HCT116 (cell line): Measurements from ENCODE around the gene FLYWCH1. TPM values are rescaled to one million over a fixed set of nuclear protein-coding genes. Genes with fewer than 3 reads are reported as not detected.

Experiments
- ATAC-seq: fragments of 200-7000 bp; cut with Tn5 transposase; 2 replicates; pipeline ENCODE4 v1.9.1; 2020; ENCODE audit warnings: mild to moderate bottlenecking, moderate library complexity
- BruUV-seq: library from RNA; stranded (reverse); fragments of 400-500 nt; replicated peaks from 2 replicates; lab custom pipeline; 2021; lab: Mats Ljungman, UMichigan
- CTCF ChIA-PET: fragments of 300-600 bp; sonication (Branson Sonifier 250); formaldehyde crosslinking; loops from one replicate; lab custom pipeline; 2021; ENCODE audit warnings: antibody characterized with exemption; lab: Charles Lee
- POLR2A ChIA-PET: fragments of 300-600, 350-600 bp; sonication (Branson Sonifier 250); formaldehyde crosslinking; loops from one replicate; lab custom pipeline; 2021; ENCODE audit warnings: antibody characterized with exemption; lab: Charles Lee
- RAD21 ChIA-PET, 2 experiments: fragments of 300-600 bp; sonication (Branson Sonifier 250); formaldehyde crosslinking; loops; one replicate each; lab custom pipeline; 2023; ENCODE audit warnings: low total read pairs in 2 of 2; ENCODE audit not compliant: uncharacterized antibody in 2 of 2, unreplicated experiment in 2 of 2, low non-redundant PET in 1 of 2; lab: Charles Lee
- DNase-seq: peaks from one replicate; pipeline ENCODE4 v3.0.0-alpha.2; 2010; ENCODE audit warnings: low read depth, low spot score
- H2AFZ ChIP-seq: fragments of 200-600 bp; shearing (Covaris generic), sonication (generic); 2 replicates; pipeline ENCODE4 v1.6.1; 2017; ENCODE audit warnings: low read depth, mixed run types, mixed read lengths, antibody characterized with exemption, low read length; ENCODE audit not compliant: poor library complexity, severe bottlenecking
- H3K27ac ChIP-seq: 2 replicates; pipeline ENCODE4 v1.5.1; 2012; ENCODE audit warnings: low read depth, low read length
- H3K27me3 ChIP-seq: fragments of 200-600 bp; sonication (generic); 2 replicates; pipeline ENCODE4 v1.6.1; 2016; ENCODE audit warnings: mixed run types, low read length, mixed read lengths; ENCODE audit not compliant: insufficient read depth
- H3K36me3 ChIP-seq, 2 experiments: fragments of 200-500 bp in 1 of 2; fragments of 200-600 bp in 1 of 2; sonication (Bioruptor generic) in 1 of 2; sonication (generic) in 1 of 2; 2 replicates each; pipeline versions ENCODE4 v1.5.1 to v1.6.1; 2014 to 2016; ENCODE audit warnings: low read length in 2 of 2, inconsistent platforms in 1 of 2, mixed read lengths in 1 of 2, mixed run types in 1 of 2; ENCODE audit not compliant: insufficient read depth in 2 of 2, control insufficient read depth in 1 of 2
- H3K4me1 ChIP-seq, 2 experiments: fragments of 200-600 bp in 1 of 2; sonication (generic) in 1 of 2; 2 replicates each; pipeline versions ENCODE4 v1.5.1 to v1.6.1; 2012 to 2017; ENCODE audit warnings: low read length in 2 of 2, inconsistent platforms in 1 of 2, mild to moderate bottlenecking in 1 of 2, mixed read lengths in 1 of 2, mixed run types in 1 of 2, moderate library complexity in 1 of 2; ENCODE audit not compliant: insufficient read depth in 2 of 2, control insufficient read depth in 1 of 2
- H3K4me2 ChIP-seq: fragments of 200-600 bp; sonication (generic); 2 replicates; pipeline ENCODE4 v1.6.1; 2017; ENCODE audit warnings: mixed run types, low read length, mixed read lengths
- H3K4me3 ChIP-seq, 2 experiments: fragments of 200-600 bp in 1 of 2; sonication (generic) in 1 of 2; replicated peaks in 1 of 2; 2 replicates each; pipeline ENCODE4 v1.5.1; 2011 to 2016; ENCODE audit warnings: low read length in 2 of 2, control low read depth in 1 of 2, low read depth in 1 of 2, mild to moderate bottlenecking in 1 of 2, mixed read lengths in 1 of 2, mixed run types in 1 of 2
- H3K79me2 ChIP-seq: fragments of 200-600 bp; sonication (generic); 2 replicates; pipeline ENCODE4 v1.6.1; 2017; ENCODE audit warnings: mild to moderate bottlenecking, mixed run types, low read length, moderate library complexity, mixed read lengths; ENCODE audit not compliant: insufficient read depth
- H3K9ac ChIP-seq: fragments of 200-600 bp; sonication (generic); 2 replicates; pipeline ENCODE4 v1.6.1; 2016; ENCODE audit warnings: low read length, mixed read lengths
- H3K9me2 ChIP-seq: fragments of 200-600 bp; sonication (generic), shearing (Covaris generic); 2 replicates; pipeline ENCODE4 v1.6.1; 2017; ENCODE audit warnings: mixed run types, mild to moderate bottlenecking, moderate library complexity; ENCODE audit not compliant: insufficient read depth
- H3K9me3 ChIP-seq, 2 experiments: fragments of 200-500 bp in 1 of 2; fragments of 200-600 bp in 1 of 2; sonication (Bioruptor generic) in 1 of 2; sonication (generic) in 1 of 2; 2 replicates each; pipeline ENCODE4 v1.6.1; 2014 to 2017; ENCODE audit warnings: low read length in 2 of 2, mixed read lengths in 2 of 2, inconsistent platforms in 1 of 2, low read depth in 1 of 2, mild to moderate bottlenecking in 1 of 2, mixed run types in 1 of 2, moderate library complexity in 1 of 2; ENCODE audit not compliant: control insufficient read depth in 1 of 2, insufficient read depth in 1 of 2
- H4K20me1 ChIP-seq: fragments of 200-600 bp; sonication (generic), shearing (Covaris generic); 2 replicates; pipeline ENCODE4 v1.6.1; 2017; ENCODE audit warnings: mixed run types, mild to moderate bottlenecking, moderate library complexity; ENCODE audit not compliant: insufficient read depth
- SP1 ChIP-seq: IDR thresholded peaks from 2 replicates; pipeline ENCODE4 v1.6.1; 2012; ENCODE audit warnings: low read depth
- TCF7L2 ChIP-seq: IDR thresholded peaks from 2 replicates; pipeline ENCODE4 v1.7.0; 2011; ENCODE audit warnings: borderline replicate concordance, inconsistent platforms; ENCODE audit not compliant: insufficient read depth, insufficient read length; ENCODE audit errors: extremely low read depth
- intact Hi-C: fragments of 100-400 bp; cut with micrococcal nuclease; formaldehyde crosslinking; loops from 2 replicates; pipeline ENCODE4 v1.10.0; 2022
- total RNA-seq: library from RNA; stranded (reverse); gene quantifications from one replicate; pipeline ENCODE4 v1.2.1, GENCODE V29; 2021; ENCODE audit not compliant: unreplicated experiment
- TF ChIP-seq, protein P1 (sequence below): IDR thresholded peaks from 2 replicates; pipeline ENCODE4 v1.6.1; 2012; ENCODE audit warnings: low read depth
- TF ChIP-seq, protein P2 (sequence below), 3 experiments: fragments of 200-600 bp in 1 of 3; sonication (generic) in 1 of 3; IDR thresholded peaks in 2 of 3; conservative IDR thresholded peaks in 1 of 3; 2 replicates each; pipeline ENCODE4 v1.5.1; 2012 to 2017; ENCODE audit warnings: low read depth in 2 of 3, low read length in 2 of 3, antibody characterized with exemption in 1 of 3, borderline replicate concordance in 1 of 3, control low read depth in 1 of 3, mild to moderate bottlenecking in 1 of 3, mixed read lengths in 1 of 3, mixed run types in 1 of 3, moderate library complexity in 1 of 3; ENCODE audit not compliant: insufficient read depth in 1 of 3
- TF ChIP-seq, protein P3 (sequence below): IDR thresholded peaks from 2 replicates; pipeline ENCODE4 v1.6.1; 2011; ENCODE audit warnings: mild to moderate bottlenecking, low read length, moderate library complexity; ENCODE audit not compliant: insufficient replicate concordance; ENCODE audit errors: extremely low read depth

FLYWCH1 gene
- total RNA-seq, 1 experiment from 2014 or later, result 66.6 TPM

DNA sequence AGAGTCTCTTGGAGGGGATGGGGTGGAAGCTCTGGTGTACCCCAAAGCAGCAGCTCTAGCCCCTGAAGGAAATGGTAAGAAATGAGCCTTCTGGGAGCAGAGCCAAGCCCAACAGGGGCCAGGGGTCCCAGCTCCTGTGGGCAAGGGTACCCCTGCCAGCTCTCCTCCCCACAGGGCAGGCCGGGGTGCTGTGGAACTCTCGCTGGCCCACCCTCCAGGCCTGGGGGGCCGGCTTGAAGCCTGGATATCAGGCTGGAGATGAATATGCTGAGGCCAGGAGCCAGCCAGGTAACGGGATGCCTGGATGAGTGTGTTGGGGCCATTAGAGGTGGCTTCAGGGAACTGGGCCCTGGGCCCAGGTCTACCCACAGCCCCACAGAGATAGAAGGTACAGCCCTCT is 88.8 kb downstream of the FLYWCH1 start:
- Histone ChIP-seq H4K20me1 (no peaks in the 10 kb centered on the region), H3K9ac (no peak overlapping the region), H3K4me2 (no peak overlapping the region), H3K27me3 (no peaks in the 10 kb centered on the region), H3K79me2 (no peaks in the 10 kb centered on the region), H3K9me3 (no peaks in the 10 kb centered on the region), H3K27ac (no peak overlapping the region), H3K4me1 (peaks cover 3 to 17% of the 10 kb centered on the region in 2 experiments; a peak in 3 of 4 replicates), H3K9me2 (no peaks in the 10 kb centered on the region), H3K4me3 (no peak overlapping the region), H2AFZ (no peak overlapping the region), H3K36me3 (no peaks in the 10 kb centered on the region)
- TF ChIP-seq TCF7L2 (no peak), SP1 (no peak)
- TF ChIP-seq, protein P1, sequence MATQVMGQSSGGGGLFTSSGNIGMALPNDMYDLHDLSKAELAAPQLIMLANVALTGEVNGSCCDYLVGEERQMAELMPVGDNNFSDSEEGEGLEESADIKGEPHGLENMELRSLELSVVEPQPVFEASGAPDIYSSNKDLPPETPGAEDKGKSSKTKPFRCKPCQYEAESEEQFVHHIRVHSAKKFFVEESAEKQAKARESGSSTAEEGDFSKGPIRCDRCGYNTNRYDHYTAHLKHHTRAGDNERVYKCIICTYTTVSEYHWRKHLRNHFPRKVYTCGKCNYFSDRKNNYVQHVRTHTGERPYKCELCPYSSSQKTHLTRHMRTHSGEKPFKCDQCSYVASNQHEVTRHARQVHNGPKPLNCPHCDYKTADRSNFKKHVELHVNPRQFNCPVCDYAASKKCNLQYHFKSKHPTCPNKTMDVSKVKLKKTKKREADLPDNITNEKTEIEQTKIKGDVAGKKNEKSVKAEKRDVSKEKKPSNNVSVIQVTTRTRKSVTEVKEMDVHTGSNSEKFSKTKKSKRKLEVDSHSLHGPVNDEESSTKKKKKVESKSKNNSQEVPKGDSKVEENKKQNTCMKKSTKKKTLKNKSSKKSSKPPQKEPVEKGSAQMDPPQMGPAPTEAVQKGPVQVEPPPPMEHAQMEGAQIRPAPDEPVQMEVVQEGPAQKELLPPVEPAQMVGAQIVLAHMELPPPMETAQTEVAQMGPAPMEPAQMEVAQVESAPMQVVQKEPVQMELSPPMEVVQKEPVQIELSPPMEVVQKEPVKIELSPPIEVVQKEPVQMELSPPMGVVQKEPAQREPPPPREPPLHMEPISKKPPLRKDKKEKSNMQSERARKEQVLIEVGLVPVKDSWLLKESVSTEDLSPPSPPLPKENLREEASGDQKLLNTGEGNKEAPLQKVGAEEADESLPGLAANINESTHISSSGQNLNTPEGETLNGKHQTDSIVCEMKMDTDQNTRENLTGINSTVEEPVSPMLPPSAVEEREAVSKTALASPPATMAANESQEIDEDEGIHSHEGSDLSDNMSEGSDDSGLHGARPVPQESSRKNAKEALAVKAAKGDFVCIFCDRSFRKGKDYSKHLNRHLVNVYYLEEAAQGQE, result no peak
- TF ChIP-seq, protein P2, sequence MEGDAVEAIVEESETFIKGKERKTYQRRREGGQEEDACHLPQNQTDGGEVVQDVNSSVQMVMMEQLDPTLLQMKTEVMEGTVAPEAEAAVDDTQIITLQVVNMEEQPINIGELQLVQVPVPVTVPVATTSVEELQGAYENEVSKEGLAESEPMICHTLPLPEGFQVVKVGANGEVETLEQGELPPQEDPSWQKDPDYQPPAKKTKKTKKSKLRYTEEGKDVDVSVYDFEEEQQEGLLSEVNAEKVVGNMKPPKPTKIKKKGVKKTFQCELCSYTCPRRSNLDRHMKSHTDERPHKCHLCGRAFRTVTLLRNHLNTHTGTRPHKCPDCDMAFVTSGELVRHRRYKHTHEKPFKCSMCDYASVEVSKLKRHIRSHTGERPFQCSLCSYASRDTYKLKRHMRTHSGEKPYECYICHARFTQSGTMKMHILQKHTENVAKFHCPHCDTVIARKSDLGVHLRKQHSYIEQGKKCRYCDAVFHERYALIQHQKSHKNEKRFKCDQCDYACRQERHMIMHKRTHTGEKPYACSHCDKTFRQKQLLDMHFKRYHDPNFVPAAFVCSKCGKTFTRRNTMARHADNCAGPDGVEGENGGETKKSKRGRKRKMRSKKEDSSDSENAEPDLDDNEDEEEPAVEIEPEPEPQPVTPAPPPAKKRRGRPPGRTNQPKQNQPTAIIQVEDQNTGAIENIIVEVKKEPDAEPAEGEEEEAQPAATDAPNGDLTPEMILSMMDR (IDR thresholded peaks at IDR 0.05 in 2 of 3, conservative IDR thresholded peaks at IDR 0.05 in 1 of 3; ENCODE audit: borderline replicate concordance in 1 of 3, insufficient read depth in 1 of 3, low read depth in 2 of 3, low read length in 2 of 3), result no peak
- TF ChIP-seq, protein P3, sequence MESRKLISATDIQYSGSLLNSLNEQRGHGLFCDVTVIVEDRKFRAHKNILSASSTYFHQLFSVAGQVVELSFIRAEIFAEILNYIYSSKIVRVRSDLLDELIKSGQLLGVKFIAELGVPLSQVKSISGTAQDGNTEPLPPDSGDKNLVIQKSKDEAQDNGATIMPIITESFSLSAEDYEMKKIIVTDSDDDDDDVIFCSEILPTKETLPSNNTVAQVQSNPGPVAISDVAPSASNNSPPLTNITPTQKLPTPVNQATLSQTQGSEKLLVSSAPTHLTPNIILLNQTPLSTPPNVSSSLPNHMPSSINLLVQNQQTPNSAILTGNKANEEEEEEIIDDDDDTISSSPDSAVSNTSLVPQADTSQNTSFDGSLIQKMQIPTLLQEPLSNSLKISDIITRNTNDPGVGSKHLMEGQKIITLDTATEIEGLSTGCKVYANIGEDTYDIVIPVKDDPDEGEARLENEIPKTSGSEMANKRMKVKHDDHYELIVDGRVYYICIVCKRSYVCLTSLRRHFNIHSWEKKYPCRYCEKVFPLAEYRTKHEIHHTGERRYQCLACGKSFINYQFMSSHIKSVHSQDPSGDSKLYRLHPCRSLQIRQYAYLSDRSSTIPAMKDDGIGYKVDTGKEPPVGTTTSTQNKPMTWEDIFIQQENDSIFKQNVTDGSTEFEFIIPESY, result no peak
- POLR2A ChIA-PET, result interaction anchor here (11.4 kb wide), 1 partner anchor 21 kb away, joined by 188 read pairs; the partner anchor contains the start of genes CLDN6, HCFC1R1, THOC6 and TNFRSF12A
- ATAC-seq (no peak), DNase-seq (no peak)
- intact Hi-C loops, result no loop called here
- CTCF ChIA-PET, result interaction anchor here (1.3 kb wide), 1 partner anchor 27 kb away, joined by 6 read pairs; no protein-coding TSS in a partner anchor
- BruUV-seq, result no TSS peak
- RAD21 ChIA-PET, result no interaction called here

Other genes starting within 250 kb of the FLYWCH1 start
- 42.1 TPM for gene KCTD5, start 229.4 kb upstream of the FLYWCH1 start, total RNA-seq
- 3.3 TPM for gene PRSS27, start 191.7 kb upstream of the FLYWCH1 start, total RNA-seq
- 541 TPM for gene SRRM2, start 159.3 kb upstream of the FLYWCH1 start, total RNA-seq
- 239 TPM for gene ELOB, start 134.7 kb upstream of the FLYWCH1 start, total RNA-seq
- gene PRSS33, start 124.4 kb upstream of the FLYWCH1 start, total RNA-seq, result not detected
- not detected for gene PRSS41, start 113.5 kb upstream of the FLYWCH1 start, total RNA-seq
- gene PRSS21, start 94.7 kb upstream of the FLYWCH1 start, total RNA-seq, result 0.39 TPM
- 2.3 TPM for gene ZG16B, start 81.6 kb upstream of the FLYWCH1 start, total RNA-seq
- gene PRSS22, start 53.8 kb upstream of the FLYWCH1 start, total RNA-seq, result 20.2 TPM
- 33.7 TPM for gene FLYWCH2, start 28.7 kb upstream of the FLYWCH1 start, total RNA-seq
- gene KREMEN2, start 52.3 kb downstream of the FLYWCH1 start, total RNA-seq, result 14.1 TPM
- 45.6 TPM for gene PAQR4, start 57.4 kb downstream of the FLYWCH1 start, total RNA-seq
- 104 TPM for gene PKMYT1, start 68.5 kb downstream of the FLYWCH1 start, total RNA-seq
- 0.76 TPM for gene CLDN9, start 101.0 kb downstream of the FLYWCH1 start, total RNA-seq
- 0.49 TPM for gene CLDN6, start 106.3 kb downstream of the FLYWCH1 start, total RNA-seq
- 188 TPM for gene TNFRSF12A, start 108.4 kb downstream of the FLYWCH1 start, total RNA-seq
- gene HCFC1R1, start 112.0 kb downstream of the FLYWCH1 start, total RNA-seq, result 60.0 TPM
- gene THOC6, start 112.1 kb downstream of the FLYWCH1 start, total RNA-seq, result 62.9 TPM
- gene BICDL2, start 125.0 kb downstream of the FLYWCH1 start, total RNA-seq, result 21.3 TPM
- 2.5 TPM for gene MMP25, start 134.6 kb downstream of the FLYWCH1 start, total RNA-seq
- 13.7 TPM for gene IL32, start 153.7 kb downstream of the FLYWCH1 start, total RNA-seq
- gene ZSCAN10, start 187.4 kb downstream of the FLYWCH1 start, total RNA-seq, result 0.76 TPM
- gene ZNF205, start 200.7 kb downstream of the FLYWCH1 start, total RNA-seq, result 17.0 TPM
- gene ZNF213, start 223.1 kb downstream of the FLYWCH1 start, total RNA-seq, result 11.0 TPM